Inflammatory macrophage treated with lipopolysaccharide for 1 hour (primary cell): ENCODE results near the gene CCR5.
"Not testable (repeated sequence)": the region's sequence is repeated elsewhere in the genome, so short reads cannot be mapped to it uniquely, and the experiment has no call there.

Source experiments
- DNase-seq, 2 donors: peaks; one replicate each; pipeline ENCODE4 v3.0.0-alpha.2; 2020 to 2022

Gene CCR5

GRCh38 chr3:46386205-46386604 is 15.5 kb downstream of the CCR5 start:
- DNase-seq, result peak in 1 of 2 donors; percentile 82

- DNase-seq, result not testable (repeated sequence)
These were observed 18.1 kb downstream of the CCR5 start for GRCh38 chr3:46388847-46389246.

GRCh38 chr3:46389306-46389705 is 18.6 kb downstream of the CCR5 start:
- DNase-seq, result no peak

GRCh38 chr3:46391526-46391925 is 20.8 kb downstream of the CCR5 start:
- not testable (repeated sequence) for DNase-seq

- no peak for DNase-seq
These were observed 22.3 kb downstream of the CCR5 start for GRCh38 chr3:46393011-46393410.

- DNase-seq, result peak; percentile 74 to 76
These were observed 23.0 kb downstream of the CCR5 start for GRCh38 chr3:46393554-46394434.

- DNase-seq, result peak; percentile 98 to 99
These were observed 24.5 kb downstream of the CCR5 start for GRCh38 chr3:46395210-46395661.

- peak; percentile 94 for DNase-seq
These were observed 25.2 kb downstream of the CCR5 start for GRCh38 chr3:46395766-46396530.

- no peak for DNase-seq
These were observed 26.4 kb downstream of the CCR5 start for GRCh38 chr3:46397111-46397510.

- no peak for DNase-seq
These were observed 27.6 kb downstream of the CCR5 start for GRCh38 chr3:46398186-46398955.

- DNase-seq, result peak; percentile 57 to 81
These were observed 28.4 kb downstream of the CCR5 start for GRCh38 chr3:46399098-46399497.

- DNase-seq, result peak; percentile 79 to 86
These were observed 28.8 kb downstream of the CCR5 start for GRCh38 chr3:46399557-46399956.

GRCh38 chr3:46400000-46400734 is 29.4 kb downstream of the CCR5 start:
- DNase-seq, result peak; percentile 61 to 67

- no peak for DNase-seq
These were observed 30.1 kb downstream of the CCR5 start for GRCh38 chr3:46400846-46401245.

GRCh38 chr3:46401579-46401978 is 30.8 kb downstream of the CCR5 start:
- DNase-seq, result no peak

- not testable (repeated sequence) for DNase-seq
These were observed 32.2 kb downstream of the CCR5 start for GRCh38 chr3:46402902-46403301.

GRCh38 chr3:46405301-46406019 is 34.7 kb downstream of the CCR5 start:
- DNase-seq, result peak; percentile 94 to 99

GRCh38 chr3:46406443-46406787 is 35.7 kb downstream of the CCR5 start:
- DNase-seq, result peak; percentile 97 to 100

- DNase-seq, result peak; percentile 92 to 97
These were observed 36.3 kb downstream of the CCR5 start, which contains the start of the genes CCR5AS and CCRL2 for GRCh38 chr3:46406788-46407611. Gene CCR5AS, minus strand, starts transcription at chr3:46407066. Gene CCRL2, plus strand, starts transcription at chr3:46407259. Its CDS starts 821 bp downstream, at chr3:46408080.

- peak; percentile 55 to 78 for DNase-seq
These were observed 37.2 kb downstream of the CCR5 start for GRCh38 chr3:46407970-46408369.
